ENCODE results near the gene GULP1.
A peak's percentile ranks its signal among the peaks of the same experiment; 100 is the strongest.
"Not testable (repeated sequence)": the region's sequence is repeated elsewhere in the genome, so short reads cannot be mapped to it uniquely, and the experiment has no call there.

GULP1 gene

DNA sequence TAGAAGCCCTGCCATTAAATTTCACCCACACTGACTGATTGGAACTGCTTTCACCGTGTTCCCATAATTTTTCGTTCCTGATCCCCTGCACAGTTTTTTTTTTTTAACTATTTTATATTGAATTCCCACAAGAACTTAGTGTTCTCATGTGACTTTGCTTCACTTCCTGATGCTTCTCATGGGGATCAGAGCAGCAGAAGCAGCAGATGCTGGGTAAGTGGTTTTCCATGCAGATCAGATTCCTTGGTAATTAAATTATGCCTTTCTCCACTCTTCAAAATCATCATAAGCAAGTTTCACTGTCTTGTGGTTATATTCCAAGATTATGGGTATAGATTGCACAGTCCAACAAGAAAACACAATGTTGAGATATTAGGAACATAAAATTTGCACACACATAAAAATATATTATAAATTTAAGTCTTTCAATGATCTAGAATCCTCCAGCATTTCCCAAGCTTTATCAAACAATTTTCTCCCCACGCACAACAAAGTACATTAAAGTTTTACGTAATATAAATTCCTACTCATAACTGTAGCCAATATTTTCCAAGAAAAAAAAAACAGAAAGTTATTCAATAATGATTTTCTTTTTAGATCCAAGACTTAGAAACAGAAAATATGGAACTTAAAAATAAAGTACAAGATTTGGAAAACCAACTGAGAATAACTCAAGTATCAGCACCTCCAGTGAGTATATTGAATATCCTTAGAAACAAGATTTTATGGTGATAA is 277.9 kb downstream of the GULP1 start:
- DNase-seq: no peak

DNA sequence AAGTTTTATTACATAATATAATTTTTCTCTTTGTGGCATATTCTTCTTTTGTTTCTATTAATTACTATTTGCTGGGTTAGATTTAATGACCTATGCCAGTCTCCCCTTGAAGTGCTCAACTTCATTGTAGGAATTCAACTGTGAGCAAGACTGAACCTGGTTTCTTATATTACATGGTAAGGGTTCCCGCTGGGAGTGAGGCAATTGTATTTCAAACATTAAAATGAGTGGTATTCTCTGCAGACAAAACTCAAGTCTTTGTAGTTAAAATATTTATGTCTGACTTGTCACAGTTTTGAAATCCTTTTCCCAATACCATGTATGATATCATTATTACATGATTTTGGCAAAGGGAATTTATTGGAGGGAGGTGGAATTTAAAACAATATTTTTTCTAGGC is 278.7 kb downstream of the GULP1 start:
- DNase-seq: no peak

GRCh38 chr2:188571543-188572303 is 280.0 kb downstream of the GULP1 start:
- DNase-seq: no peak

GRCh38 chr2:188572592-188572991 is 280.9 kb downstream of the GULP1 start:
- DNase-seq: no peak

DNA sequence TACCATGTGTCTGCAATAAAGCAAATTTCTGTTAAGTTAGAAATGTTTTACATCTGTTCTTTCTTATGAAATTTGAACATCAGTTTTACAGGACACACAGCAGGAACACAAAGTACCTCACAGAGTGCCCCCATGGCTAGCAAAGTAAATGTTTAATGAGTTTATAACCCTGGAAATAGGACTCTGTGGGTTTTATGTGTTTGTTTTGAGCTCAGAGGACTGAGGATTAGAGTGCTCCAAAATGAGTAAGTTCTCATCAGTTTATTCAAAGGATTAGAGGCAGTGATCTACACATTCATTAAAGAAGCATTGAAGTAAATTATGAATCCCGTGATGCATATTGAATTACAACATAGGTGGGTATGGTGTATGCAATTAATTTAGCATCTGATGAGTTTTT is 281.8 kb downstream of the GULP1 start:
- no peak for DNase-seq

DNA sequence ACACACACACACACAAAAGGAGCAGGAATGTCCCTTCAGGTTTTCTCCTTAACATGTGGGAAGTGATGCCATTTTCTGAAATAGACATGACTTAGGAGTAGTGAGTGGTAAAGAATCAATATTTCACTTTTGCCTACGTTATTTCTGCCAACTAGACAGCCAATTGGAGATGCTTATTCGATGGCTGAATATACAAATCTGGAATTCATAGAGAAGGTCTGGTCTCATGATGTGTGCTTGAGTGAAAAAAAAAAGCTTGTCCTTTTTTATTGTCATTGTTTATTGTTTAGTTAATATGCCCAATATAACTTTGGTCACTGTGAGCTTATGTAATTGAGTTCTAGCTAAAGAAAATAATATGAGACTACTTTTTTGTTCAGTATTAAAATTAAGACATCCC is 284.3 kb downstream of the GULP1 start:
- no peak for DNase-seq

DNA sequence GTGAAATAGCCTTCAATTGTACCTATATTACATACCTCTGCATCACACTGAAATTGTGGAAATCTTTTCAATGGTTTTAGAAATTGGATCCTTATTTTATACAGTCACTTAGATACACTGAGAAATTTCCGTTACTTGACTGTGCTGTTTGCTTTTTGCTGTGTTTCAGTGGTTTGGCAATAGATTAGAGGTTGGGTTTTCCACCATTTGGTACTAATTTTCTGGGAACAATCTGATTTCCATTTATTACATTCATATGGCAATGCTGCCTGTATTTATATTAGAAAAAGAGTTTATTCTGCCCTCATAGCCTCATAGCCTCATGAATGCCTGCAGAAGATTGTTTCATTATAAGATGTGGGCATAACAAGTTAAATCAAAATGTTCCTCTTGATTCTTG is 285.0 kb downstream of the GULP1 start:
- DNase-seq: no peak

DNA sequence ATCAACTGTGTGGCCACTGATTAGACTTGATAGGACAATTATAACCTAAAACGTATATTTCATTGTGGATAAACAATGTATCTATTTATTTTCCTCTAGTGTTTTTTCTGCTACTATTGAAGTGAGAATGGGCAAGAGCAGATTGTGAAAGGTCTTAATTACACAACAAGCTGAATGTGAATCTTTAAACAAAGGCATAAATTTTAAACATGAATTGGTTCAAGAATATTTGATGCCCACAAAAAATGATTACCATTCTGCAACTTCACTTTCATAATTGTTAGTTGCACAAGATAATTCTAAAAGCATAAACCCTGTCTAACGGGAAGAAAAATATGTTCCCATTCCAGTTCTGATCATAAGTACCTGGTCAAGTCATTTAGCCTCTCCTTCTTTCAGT is 285.6 kb downstream of the GULP1 start:
- no peak for DNase-seq

DNA sequence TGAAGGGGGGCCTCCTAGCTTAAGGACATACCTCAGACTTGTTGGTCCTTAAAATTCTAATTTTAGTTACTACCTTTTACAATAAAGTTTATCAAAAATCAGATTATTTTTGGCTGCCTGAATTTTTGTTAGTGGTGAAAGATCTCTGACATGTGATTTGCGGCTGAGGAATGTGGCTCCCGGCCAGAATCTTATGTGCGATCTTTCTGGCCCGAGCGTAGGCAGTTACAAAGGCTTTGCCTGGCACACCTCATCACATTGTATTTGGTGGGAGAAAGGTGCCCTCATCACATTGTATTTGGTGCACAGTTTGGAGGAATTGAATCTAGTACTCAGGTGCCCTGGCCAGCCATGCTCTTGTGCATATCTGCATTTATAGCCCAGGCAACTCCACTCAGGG is 289.1 kb downstream of the GULP1 start:
- DNase-seq: no peak

- DNase-seq: no peak
Observed at GRCh38 chr2:188582211-188582610, 290.5 kb downstream of the GULP1 start.

- no peak for DNase-seq
Observed at GRCh38 chr2:188588235-188588634, 296.6 kb downstream of the GULP1 start.

DNA sequence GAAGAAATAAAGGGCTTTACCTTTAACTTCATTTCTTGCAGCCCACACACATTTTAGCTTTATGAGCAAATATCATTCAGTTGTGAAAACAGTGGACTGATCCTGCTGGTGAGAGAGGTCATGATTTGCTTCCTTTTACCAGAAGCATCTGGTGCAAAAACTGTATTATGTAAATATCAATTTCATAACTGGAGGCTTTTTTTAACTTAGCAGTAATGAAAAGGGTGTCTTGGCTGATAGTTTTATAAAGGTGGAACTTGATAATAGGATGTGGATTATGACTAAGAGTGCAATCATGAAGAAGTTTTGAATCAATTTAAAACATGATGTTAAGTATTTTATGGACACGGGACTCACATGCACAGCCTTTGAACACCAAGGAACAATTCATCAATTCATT is 304.4 kb downstream of the GULP1 start:
- DNase-seq: no peak

DNA sequence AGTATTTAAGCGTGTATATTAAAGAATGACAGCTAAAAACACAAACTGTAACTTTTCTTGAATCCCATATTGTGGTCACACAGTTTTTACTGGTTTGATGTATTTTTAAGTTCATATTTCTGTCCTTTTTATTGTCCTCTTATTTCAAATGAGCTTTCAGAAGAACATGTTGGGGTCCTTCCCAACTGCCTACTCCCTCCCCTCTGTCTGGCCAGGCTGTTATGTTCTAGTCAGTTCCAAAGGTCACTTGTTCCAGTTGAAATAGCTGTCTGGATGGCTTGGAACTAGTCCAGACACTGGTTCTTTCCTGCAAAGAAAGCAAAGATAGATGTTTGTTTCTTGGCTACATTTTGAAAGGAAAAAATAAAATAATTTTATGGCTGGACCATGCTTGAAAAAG is 306.9 kb downstream of the GULP1 start:
- no peak for DNase-seq

DNA sequence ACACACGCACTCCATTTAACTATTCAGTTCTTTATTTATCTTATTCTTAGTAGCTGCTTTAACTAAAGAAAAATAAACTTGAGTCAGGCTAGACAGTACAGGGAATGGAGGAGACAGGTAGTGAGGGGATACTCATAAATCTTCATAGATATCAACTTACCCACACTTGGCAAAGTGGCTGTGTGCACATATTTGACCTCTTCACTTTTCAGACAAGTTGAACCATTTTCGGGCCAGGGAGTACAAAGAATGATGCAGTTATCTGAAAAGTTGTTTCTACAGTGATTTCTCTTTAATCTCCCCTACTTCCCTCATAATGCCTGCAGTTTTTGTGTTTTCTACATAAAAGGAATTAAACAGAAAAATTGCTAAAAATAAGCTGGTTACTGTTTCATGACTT is 307.5 kb downstream of the GULP1 start:
- no peak for DNase-seq

DNA sequence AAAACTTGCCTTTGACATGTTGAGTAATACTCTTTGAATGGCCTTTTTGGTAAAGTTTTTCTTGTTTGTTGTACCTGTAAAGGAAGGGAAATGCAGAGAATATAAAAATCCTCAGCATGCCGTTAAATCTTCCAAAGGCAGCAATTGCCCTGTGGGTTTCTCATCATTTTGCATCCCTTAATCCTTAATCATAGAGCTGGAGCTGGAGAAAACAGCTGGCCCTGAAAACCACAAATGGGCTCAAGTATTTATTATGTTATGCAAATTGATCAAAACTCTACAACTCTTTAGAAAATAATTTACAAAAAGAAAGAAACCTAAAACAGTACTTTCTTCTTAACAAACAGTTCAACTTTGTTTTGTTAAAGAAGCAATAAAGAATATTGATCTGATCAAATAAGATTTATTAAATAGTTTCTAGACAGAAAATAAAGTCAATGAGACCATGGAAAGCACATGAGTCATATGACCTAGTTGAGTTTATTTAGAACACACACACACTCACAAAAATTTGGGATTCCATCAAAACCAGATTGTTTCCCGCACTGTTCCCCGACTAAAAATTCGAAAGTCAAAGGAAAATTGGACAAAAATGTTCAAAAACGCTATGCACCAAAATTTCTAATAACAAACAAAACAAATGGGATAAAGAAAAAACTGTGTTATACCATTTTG is 309.0 kb downstream of the GULP1 start:
- no peak for DNase-seq

- DNase-seq: no peak
Observed at GRCh38 chr2:188601391-188601790, 309.7 kb downstream of the GULP1 start.

- DNase-seq: no peak
Observed at GRCh38 chr2:188601927-188602326, 310.3 kb downstream of the GULP1 start.

DNA sequence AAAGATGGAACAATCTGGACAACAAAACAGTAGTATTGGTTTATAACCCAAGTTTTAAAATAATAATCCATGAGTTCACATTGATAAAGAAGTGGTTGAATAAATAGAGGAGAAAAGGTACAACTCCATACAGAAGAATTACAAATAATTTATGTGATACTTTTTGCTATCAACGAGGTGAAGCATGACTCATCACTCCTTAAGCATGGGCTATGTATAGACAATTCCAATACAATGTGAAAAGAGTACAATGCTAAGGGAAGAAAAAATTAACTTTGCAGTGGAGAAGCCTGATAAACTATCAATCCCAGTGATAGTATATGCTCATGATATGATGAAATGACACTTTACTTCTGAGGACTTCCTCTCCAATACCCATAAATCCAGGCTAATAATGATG is 312.9 kb downstream of the GULP1 start:
- no peak for DNase-seq

GRCh38 chr2:188605609-188606584 is 314.2 kb downstream of the GULP1 start:
- not testable (repeated sequence) for DNase-seq

DNA sequence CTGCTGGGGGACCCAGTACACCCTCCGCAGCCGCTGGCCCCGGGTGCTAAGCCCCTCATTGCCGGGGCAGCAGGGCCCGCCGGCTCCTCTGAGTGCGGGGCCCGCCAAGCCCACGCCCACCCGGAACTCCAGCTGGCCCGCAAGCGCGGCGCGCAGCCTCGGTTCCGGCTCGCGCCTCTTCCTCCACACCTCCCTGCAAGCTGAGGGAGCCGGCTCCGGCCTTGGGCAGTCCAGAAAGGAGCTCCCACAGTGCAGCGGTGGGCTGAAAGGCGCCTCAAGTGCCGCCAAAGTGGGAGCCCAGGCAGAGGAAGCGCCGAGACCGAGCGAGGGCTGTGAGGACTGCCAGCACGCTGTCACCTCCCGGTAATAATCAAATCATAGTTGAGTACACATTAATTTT is 314.9 kb downstream of the GULP1 start:
- DNase-seq: not testable (repeated sequence)

GRCh38 chr2:188607501-188607900 is 315.8 kb downstream of the GULP1 start:
- DNase-seq: peak; percentile 7

DNA sequence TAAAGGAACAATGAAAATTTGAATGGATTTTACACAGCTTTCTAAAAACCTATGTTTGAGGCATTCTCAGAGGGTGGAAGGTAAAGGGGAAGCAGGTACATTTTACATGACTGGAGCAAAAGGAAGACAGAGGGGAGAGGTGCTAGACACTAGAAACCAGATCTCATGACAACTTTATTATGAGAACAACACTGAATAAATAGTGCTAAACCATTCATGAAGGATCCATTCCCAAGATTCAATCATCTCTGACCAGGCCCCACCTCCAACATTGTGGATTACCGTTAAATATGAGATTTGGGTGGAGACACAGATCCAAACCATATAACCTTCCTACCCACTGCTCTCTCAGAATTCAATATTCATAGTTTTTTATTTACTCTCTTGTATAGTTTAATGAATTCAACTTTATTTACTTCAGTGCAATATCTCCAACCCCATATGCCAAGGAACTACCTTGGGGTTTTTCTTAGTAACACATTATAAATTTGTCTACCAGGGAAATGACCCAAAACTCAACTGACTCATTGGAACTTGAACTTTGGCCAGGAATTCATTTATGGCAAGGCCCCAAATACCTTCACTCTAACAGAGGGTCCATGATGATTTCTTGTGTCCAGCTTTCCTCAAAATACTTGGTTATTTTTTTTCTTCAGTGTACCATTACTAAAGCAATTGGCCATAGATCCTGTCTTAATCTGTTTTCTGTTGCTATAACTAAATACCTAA is 317.8 kb downstream of the GULP1 start:
- DNase-seq: no peak

All from activated CD4-positive, alpha-beta T cell treated with anti-CD3 and anti-CD28 coated beads, Interleukin-2, amount 50 U/mL, for 16 hours (primary cell).